Measurements from ENCODE around the gene BCOR.

BCOR gene

DNA sequence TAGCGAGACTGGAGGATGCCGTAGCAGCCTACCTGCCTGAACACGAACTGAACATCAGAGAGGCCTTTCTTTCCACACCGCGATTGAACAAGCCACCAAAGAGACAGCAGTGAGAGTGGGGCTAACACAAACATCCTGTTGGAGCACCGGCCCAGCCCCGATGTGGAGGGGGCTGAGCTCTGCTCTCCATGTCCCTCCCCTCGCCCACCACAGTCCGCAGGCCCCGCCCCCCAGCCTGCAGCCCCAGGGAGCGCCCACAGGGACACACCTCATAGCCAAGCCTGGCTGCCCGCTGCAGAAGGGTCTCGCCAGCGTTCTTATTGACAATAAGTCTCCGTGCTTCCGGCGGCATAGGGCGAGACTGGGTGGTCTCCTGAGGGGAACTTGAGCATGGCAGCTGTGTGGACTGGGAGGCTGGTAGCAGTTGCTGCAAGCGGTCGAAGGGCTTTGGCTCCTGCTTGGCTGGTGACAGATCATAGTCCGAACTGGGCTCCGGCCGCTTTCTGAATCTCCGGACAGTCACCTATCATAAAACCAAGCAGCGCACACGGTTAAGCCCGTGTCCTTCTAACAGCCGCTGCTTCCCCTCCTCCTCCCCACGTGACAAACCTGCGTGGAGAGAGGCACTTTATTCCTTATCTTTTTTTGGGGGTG, 35.8 kb downstream of the BCOR start:
- no peak for DNase-seq

DNA sequence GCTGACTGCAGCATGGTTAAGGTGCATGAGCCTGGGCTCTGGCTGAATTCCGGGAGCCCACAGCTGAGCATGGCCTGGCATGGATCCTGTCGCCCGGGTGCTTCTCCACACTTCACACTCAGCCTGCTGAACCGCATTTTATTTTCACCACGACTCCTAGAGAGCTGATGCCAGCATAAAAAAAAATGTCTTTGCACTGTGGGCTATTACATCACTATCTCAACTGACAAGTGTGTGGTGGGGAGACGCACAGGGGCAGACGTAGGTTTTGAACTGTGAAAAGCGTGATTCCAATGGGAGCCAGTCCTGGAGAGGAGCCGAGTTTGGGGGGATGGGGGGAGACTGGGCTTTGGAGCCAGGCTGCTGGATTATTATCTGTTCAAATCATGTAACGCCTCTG, 36.8 kb downstream of the BCOR start:
- DNase-seq, result no peak

DNA sequence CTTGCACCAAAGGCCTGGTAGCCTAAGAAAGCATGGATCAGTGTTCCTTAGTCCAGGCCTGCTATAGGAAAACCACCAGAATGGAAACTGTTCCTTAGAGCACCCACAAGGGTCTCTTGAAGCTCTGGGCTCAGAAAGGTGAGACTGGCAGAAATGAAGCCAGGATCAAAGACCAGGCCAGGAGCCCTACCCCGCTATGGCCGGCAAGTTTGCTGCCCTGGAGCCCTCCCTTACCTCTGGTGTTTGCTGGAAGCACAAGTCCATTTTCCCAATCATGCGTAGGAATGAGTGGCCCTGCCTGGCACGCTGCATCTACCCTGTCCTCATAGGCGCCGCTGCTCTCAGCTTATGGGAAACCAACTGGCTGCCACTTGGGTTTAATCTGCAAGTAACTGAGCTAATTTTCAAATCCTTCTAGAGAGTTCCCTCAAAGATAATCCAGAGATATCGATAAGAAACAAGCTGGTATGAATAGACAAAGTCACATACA, 37.4 kb downstream of the BCOR start:
- DNase-seq, result no peak

DNA sequence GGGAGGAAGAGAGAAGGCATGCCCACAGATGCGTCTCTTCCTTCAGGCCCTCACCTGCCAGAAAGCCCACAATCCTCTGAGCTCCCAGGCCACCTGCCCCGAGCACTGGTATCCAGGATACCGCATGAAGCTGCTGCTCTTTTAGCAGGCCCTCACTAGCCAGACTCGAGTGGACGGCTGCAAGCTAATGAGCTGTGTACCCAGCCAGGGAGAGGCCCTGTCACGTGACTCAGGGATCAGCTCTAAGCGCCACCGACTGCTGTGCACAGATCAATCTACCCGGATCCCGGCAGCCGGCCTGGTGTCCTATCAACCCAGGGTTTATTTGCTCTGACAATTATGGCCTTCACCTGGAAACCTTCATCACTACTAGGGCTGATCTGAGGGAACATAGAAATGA, 39.0 kb downstream of the BCOR start:
- no peak for DNase-seq

DNA sequence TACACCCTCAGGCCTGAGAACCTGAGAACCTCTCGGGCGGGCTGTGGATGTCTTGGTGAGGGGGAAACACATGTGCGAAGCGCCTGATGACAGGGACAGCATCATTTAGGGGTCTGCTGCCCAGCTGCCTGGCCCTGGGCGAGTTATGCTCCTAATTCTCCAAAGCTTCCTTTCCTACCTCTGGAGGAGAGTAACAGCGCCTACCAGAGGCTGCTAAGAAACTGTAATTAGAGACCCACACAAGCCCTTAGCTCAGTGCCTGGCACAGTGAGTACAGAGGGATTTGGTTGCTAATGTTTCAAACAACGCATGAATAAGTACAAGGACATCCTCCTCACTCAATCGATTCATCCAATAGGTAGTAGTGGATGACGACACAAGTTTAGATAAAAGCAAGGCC, 40.4 kb downstream of the BCOR start:
- no peak for DNase-seq

DNA sequence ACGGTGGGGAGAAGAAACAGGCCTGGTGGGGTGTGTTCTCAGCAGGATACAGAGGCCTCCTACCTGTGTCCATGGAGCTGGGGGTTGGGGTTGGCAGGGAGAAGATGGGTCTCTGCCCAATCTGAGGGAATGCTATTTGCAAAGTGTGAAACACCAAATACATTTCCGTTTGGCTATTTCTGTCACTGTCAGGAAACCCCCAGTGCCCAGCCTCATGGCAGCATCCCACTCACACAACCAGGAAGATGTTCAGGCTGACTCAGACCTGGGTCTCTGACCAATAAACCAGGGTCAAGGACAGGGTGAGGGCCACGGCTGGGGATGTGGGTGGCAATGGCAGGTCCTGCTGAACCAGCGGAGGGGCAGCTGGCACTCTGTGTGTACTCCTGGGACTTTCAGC, 41.3 kb downstream of the BCOR start:
- no peak for DNase-seq

DNA sequence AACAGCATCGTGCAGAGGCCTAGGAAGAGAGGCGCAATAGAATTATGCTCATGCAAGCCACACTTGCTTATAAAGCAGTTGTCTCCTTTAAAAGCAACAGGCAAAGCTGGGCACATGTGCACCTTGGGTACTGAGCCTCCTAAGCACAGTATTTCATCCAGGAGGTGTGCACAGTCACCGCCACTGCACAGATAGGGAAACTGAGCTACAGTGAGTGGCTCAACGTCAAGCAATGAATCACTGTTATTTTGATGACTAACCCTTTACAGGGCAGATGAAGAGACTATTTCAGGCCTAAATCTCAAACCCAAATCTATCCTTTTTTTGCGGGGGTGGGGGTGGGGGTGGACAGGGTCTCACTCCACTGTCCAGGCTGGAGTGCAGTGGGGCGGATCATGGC, 42.3 kb downstream of the BCOR start:
- DNase-seq, result no peak

DNA sequence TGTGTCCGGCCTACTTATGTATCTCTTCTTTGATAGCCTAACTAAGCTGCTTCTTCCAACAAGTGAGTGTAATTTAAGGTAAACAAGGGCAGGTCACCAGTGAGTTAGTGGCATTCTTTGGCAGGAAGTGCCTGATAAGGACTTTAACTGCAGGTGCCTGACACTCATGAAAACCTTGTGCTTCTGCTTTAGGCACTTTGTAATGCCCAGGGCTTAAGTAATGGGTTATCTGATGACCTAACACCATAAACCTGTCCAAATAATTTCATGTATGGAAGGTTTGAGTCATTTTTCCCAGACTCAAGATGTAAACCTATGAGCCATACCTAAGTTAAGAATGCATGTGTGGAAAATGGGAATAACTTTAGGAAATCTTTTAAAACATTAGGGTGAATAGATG, 43.0 kb downstream of the BCOR start:
- no peak for DNase-seq

DNA sequence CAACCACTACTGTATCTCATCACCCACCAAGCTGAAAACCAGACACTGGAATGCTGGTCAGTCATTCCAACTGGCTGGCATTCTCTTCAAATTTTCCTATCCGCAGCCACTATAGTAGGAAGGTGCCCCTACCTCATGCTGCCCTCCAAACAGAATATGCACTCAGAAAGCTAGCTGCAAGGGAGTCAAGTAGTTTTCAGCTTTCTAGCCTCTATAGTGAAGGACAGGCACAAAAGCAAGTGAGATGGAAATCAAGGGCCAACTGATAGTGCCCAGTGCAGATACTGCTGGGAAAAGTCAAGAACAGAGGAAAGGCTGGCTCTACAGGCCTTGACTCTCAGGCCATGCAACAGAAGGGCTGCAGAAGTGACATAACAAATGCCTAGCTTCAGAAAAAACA, 47.2 kb downstream of the BCOR start:
- DNase-seq, result no peak

DNA sequence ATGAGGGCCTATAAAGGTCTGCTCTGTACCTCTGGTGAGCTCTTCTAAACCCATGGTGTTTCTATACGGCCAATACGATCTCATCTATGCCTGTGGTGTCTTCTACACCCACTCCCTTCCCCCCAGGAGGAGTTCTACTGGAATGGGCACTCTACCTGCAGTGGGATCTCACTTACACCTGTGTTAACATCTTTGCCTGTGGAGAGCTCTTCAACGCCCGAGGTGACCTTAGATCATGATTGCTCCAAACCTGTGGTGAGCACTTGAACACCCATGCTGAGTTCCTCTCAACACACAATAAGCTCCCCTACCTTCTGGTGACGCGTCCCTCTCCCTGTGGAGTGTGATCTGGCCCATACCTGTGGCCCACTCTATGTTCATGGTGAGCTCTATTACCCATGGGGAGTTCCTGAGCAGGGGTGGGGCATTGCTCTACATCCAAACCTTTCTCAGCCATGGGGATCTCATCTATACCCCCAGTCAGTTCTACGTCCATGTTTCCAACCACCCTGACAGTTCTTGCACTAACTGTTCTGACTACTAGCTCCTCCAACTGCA, 48.6 kb downstream of the BCOR start:
- DNase-seq, result no peak

DNA sequence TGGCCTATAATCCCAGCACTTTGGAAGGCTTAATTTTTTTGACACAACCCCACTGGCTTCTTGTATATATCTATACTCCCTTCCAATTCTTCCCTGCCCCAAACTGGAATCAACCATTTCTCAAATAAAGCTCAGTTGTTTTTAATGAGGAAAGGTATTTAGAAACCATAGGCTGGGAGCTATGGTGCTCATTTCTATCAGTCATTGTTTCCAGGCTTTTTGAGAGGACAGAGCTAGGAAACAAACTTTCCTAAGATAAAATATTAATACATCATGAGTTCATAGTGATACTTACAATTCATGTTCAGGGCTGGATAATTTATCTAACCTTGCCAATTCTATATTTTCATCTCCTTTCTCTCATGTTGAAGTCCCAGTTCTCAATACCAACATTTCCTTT, 50.3 kb downstream of the BCOR start:
- DNase-seq, result no peak

DNA sequence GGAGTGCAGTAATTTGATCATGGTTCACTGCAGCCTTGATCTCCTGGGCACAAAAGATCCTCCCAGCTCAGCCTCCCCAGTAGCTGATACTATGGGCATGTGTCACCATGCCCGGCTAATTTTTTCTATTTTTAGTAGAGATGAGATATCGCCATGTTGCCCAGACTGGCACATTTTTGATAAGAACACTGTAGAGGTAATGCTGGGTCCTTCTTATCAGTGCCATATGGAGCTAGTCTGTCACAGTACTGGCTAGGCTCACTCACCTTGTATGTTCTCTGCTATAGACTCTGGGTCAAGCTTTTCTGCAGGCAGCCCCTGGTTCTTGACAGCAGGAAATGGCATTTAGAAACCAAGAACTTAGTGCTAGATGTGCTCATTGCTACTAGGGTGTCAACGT, 53.9 kb downstream of the BCOR start:
- no peak for DNase-seq

DNA sequence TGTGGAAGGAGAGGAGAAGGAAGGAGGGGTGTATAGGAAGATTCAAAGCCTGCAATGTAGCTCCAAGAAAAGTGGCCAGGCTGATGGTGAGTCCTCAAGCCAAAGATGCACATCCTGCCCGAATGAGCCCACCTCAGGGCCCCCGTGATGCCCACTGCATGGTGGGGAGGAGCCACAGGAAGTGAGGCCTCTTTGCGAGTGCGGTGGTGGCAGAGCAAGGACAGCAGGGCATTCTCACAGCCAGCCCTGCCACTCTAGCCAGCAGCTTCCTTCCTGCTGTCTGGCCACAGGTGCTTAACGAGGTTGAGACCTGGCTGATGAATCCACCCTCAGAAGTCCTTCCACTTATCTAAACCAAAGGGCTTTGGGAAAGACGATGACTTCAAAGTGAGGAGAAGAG, 55.8 kb downstream of the BCOR start:
- DNase-seq, result no peak

DNA sequence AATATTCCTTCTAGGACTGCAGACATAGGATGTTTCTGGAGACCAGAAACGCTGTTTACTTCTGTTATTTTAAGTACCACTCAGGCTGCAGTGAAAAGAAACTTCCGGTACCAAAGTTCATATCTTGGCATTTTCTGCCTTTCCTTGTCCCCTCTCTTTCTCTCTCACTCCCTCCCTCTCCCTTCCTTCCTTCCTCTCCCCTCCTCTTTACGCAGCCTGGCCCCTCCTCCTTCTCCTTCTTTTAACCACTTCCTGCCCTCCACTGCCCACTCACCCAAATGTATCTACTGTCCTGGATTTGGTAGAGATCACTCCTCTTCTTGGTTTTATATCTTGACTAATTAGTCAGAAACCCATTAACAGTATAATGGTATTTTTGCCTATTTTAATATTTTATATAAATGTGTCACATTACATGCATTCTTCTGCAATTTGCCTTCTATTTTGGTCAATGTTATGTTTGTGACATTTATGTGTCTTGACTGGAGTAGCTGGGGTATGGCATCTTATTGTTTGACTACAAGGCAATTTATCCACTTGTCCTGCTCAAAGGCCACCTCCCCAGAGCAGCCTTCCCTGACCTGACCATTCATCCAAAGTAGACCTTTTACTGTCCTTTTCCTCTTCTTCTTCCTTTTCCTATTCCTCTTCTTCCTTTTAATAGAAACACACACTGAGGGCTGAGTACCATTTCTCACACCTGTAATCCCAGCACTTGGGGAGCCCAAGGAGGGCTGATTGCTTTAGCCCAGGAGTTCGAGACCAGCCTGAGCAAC, 56.9 kb downstream of the BCOR start:
- DNase-seq, result no peak

DNA sequence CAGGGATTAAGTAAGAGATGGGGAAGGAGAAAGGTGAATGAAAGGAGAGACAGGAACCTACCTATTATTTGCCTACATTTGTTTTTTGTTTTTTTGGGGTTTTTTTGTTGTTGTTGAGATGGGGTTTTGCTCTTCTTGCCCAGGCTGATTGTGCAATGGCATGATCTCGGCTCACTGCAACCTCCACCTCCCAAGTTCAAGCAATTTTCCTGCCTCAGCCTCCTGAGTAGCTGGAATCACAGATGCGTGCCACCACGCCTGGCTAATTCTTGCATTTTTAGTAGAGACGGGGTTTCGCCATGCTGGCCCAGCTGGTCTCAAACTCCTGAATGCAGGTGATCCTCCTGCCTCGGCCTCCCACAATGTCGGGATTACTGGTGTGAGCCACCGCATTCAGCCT, 57.9 kb downstream of the BCOR start:
- DNase-seq, result no peak

DNA sequence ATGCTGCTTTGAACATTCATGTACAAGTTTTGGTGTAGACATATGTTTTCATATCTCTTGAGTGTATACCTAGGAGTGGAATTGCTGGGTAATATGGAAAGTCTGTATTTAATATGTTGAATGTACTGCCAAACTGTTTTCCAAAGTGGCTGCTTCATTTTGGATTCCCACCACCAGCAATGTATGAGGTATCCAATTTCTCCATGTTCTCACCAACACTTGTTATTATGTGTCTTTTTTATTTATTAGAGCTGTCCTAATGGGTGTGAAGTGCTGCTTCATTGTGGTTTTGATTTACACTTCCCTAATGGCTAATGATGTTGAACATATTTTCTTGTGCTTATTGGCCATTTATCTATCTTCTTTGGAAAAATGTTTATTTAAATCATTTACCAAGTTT, 60.4 kb downstream of the BCOR start:
- no peak for DNase-seq

DNA sequence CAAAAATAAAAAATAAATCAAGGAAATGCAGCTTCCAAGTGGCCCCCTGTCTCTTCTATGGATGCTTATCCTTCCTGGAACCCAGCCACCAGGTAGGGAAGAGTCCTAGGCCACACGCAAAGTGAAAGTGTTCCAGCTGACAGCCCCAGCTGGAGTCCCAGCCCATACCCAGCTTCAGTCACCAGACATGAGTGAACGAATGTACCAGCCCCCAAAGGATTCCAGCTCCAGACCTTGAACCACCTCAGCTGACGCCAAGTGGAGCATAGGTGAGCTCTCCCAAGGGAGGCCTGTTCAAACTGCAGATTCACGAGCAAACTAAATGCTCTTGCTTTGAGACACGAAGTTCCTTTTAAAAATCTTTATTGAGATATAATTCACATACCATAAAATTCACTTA, 62.0 kb downstream of the BCOR start:
- no peak for DNase-seq

DNA sequence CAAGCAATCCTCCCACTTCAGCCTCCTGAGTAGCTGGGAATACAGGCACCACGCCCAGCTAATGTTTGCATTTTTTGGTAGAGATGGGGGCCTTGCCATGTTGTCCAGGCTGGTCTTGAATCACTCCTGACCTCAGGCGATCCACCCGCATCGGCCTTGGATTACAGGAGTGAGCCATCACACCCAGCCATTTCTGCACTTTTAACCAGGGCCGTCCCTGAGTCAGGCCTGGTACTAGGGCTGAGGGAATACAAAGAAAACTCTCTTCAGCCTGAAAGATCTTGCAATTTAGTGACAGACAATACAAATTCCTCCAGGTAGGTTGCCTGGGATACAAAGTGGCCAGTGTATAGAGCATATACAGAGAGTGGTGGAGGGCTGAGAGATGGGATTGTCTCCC, 65.8 kb downstream of the BCOR start:
- DNase-seq, result no peak

DNA sequence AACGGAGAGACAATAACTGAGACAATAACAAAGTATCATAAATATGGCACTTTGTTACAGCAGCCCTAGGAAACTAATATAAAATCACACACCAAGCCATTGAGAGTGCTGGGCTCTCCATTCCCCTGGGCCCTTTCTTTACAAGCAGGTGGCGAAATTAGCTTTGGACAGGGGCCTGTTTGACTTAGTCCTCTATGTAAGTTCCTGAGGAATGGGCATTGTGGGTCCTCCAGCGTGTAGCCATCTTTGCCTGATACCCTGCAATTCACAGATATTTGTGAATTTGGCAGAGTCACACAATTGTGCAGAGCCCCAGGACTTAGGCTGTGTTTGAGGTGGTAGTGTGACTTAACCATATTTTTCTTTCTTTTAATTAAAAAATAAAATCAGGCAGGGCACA, 67.6 kb downstream of the BCOR start:
- no peak for DNase-seq

DNA sequence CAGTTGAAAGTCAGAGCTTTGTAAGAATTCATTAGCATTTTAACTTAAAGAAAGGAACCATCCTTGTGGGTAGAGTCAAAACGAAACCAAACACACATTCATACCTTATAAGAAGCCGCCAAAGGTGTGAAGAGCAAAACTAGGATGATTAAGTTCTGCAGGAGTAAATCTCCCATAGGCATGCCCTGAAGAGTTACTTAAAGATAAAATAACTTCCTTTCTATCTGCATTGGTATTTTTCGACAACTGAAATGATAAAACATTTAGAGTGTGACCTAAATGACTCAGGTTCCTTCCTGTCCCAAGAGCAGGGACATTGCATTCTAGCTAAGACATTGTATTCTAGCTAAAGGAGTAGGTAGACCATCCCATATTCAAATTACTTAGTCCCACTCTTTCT, 75.3 kb downstream of the BCOR start:
- no peak for DNase-seq

DNA sequence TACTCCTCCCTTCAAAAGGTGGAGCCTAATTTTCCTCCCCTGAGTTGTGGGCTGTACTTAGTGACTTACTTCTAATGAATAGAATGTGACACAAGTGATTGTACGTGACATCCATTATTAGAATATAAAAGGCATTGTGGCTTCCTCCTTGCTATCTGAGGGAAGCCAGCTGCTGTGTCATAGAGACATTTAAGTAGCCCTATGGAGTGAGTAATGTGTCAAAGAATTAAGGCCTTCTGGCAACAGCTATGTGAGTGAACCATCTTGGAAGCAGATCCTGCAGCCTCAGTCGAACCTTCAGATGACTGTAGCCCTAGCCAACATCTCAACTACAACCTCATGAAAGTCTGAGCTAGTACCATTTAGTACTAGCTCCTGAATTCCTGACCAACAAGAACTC, 76.1 kb downstream of the BCOR start:
- DNase-seq, result no peak

DNA sequence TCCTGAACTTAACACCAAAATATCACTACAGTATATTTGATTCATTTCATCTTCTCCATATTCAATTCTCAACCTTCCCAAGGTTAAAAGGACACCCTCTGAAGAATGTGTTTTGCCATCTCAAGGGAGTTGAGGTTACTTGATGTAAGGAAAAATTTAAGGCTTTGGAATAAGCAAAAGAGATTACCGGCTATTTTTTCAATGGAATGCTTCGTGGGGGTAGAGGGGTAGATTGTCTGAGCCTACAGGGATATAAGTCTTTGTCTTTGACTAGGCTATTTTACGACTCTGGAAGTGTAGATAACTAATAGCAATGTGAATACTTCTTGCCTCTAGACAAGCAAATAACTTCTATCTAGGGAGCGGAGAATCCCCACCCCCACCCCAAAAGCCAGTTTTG, 78.2 kb downstream of the BCOR start:
- no peak for DNase-seq

DNA sequence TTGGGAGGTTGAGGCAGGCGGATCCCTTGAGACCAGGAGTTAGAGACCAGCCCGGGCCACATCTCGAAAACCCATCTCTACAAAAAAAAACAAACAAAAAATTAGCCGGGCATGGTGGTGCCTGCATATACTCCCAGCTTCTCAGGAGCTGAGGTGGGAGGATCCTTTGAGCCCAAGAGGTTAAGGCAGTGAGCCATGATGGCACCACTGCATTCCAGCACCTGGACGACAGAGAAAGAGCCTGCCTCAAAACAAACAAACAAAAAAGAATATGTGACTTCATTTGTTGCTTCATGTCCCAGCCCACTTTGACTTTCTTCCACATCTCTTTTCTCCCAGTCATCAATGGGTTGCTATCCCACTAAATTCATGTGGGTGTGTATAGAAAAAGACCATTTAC, 79.7 kb downstream of the BCOR start:
- DNase-seq, result no peak

DNA sequence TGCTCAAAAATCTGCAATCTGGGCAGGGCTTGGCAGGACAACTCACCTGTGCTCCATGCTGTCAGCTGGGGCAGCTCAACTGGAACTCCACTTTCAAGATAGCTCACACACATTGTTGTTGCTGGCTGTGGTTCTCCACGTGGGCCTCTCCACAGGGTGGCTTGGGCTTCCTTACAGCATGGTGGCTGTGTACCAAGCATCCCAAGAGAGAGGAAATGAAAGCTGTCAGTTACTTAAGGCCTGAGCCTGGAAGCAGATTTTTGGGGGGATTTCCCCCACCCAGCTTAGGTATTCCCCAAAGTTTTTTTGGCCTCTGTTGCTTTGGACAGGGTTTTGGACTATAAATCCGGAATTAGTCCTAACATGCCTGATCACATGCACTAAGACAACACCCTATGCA, 81.0 kb downstream of the BCOR start:
- no peak for DNase-seq

DNA sequence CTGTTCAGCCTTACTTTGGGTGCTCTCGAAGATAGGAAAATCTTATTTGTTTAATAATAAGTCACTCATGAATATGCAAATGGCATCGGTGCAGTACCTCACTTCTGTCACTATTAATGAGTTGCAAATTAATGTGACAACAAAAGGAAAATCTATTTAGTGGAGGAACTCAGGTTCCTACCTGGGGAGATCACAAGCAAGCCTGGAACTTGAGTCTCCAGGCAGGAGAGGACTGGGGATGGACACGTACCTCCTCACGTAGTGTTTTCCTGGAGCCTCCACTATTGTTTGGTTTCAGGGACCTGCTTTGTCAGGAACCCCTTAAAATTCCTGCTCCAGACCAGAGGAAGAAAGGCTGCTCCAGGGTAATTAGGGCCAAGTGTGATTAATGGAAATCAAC, 82.1 kb downstream of the BCOR start:
- DNase-seq, result no peak
